ENCODE results near the gene FLYWCH2. TPM values are rescaled to one million over a fixed set of nuclear protein-coding genes. Genes with fewer than 3 reads are reported as not detected.

The FLYWCH2 gene
- total RNA-seq, 2 donors from 2014 or later: 78.8 to 150 TPM

- 44% methylated on average over 13 of the region's 13 CpGs for WGBS
- Histone ChIP-seq H3K36me3 (no peaks in the 10 kb centered on the region), H3K27me3 (replicated peaks; ENCODE audit: insufficient read depth) (no peaks in the 10 kb centered on the region), H3K27ac (peak overlapping the region; percentile 46 to 65), H3K4me3 (no peak overlapping the region), H3K4me1 (replicated peaks) (no peaks in the 10 kb centered on the region), H3K9me3 (no peaks in the 10 kb centered on the region)
- no peak for DNase-seq (ENCODE audit: low spot score)
- intact Hi-C loops (cut with DNase I): no loop called here
- TF ChIP-seq POLR2A (IDR thresholded peaks at IDR 0.05) (no peak), CTCF (IDR thresholded peaks at IDR 0.05) (no peak), POLR2AphosphoS5 (IDR thresholded peaks at IDR 0.05) (no peak)
These were observed 46.1 kb upstream of the FLYWCH2 start for GRCh38 chr16:2836646-2837508.

GRCh38 chr16:2838928-2839327, 44.1 kb upstream of the FLYWCH2 start:
- intact Hi-C loops (cut with DNase I): no loop called here
- Histone ChIP-seq H3K4me3 (no peak overlapping the region), H3K27ac (no peak overlapping the region), H3K9me3 (no peaks in the 10 kb centered on the region), H3K4me1 (replicated peaks) (no peaks in the 10 kb centered on the region), H3K27me3 (replicated peaks; ENCODE audit: insufficient read depth) (no peaks in the 10 kb centered on the region), H3K36me3 (no peaks in the 10 kb centered on the region)
- 4% methylated on average over 12 of the region's 12 CpGs for WGBS
- TF ChIP-seq POLR2AphosphoS5 (IDR thresholded peaks at IDR 0.05) (no peak), CTCF (IDR thresholded peaks at IDR 0.05) (peak in 3 of 4 experiments; percentile 59 to 92 (median 87)), POLR2A (IDR thresholded peaks at IDR 0.05) (no peak)
- DNase-seq (ENCODE audit: low spot score): peak; percentile 56

- no peak for DNase-seq (ENCODE audit: low spot score)
- no peaks in the 10 kb centered on the region for H3K36me3 ChIP-seq
- H3K27ac ChIP-seq: no peak overlapping the region
- H3K27me3 ChIP-seq (replicated peaks; ENCODE audit: insufficient read depth): no peaks in the 10 kb centered on the region
- H3K4me1 ChIP-seq (replicated peaks): no peaks in the 10 kb centered on the region
- no peaks in the 10 kb centered on the region for H3K9me3 ChIP-seq
- TF ChIP-seq POLR2AphosphoS5 (IDR thresholded peaks at IDR 0.05) (no peak), POLR2A (IDR thresholded peaks at IDR 0.05) (no peak), CTCF (IDR thresholded peaks at IDR 0.05) (no peak)
- intact Hi-C loops (cut with DNase I): no loop called here
- 93% methylated on average over 15 of the region's 15 CpGs for WGBS
- no peak overlapping the region for H3K4me3 ChIP-seq
These were observed 43.2 kb upstream of the FLYWCH2 start for GRCh38 chr16:2839650-2840450.

- intact Hi-C loops (cut with DNase I): no loop called here
- WGBS: 89% methylated on average over 12 of the region's 12 CpGs
- no peak for TF ChIP-seq POLR2AphosphoS5 (IDR thresholded peaks at IDR 0.05)
- Histone ChIP-seq H3K27me3 (replicated peaks; ENCODE audit: insufficient read depth) (no peaks in the 10 kb centered on the region), H3K4me1 (replicated peaks) (no peaks in the 10 kb centered on the region), H3K27ac (no peak overlapping the region), H3K4me3 (no peak overlapping the region), H3K36me3 (no peaks in the 10 kb centered on the region), H3K9me3 (no peaks in the 10 kb centered on the region)
- no peak for DNase-seq (ENCODE audit: low spot score)
These were observed 42.1 kb upstream of the FLYWCH2 start for GRCh38 chr16:2840914-2841313.

GRCh38 chr16:2841606-2842339, 41.2 kb upstream of the FLYWCH2 start:
- WGBS: 71% methylated on average over 16 of the region's 18 CpGs
- no peaks in the 10 kb centered on the region for H3K4me1 ChIP-seq (replicated peaks)
- no peaks in the 10 kb centered on the region for H3K27me3 ChIP-seq (replicated peaks; ENCODE audit: insufficient read depth)
- intact Hi-C loops (cut with DNase I): no loop called here
- TF ChIP-seq POLR2A (IDR thresholded peaks at IDR 0.05) (no peak), CTCF (IDR thresholded peaks at IDR 0.05) (no peak), POLR2AphosphoS5 (IDR thresholded peaks at IDR 0.05) (no peak)
- H3K27ac ChIP-seq: no peak overlapping the region
- no peak overlapping the region for H3K4me3 ChIP-seq
- DNase-seq (ENCODE audit: low spot score): no peak
- H3K36me3 ChIP-seq: no peaks in the 10 kb centered on the region
- H3K9me3 ChIP-seq: no peaks in the 10 kb centered on the region

Data from prostate gland (tissue), 2 donors.